BJ (cell line): ENCODE measurements around the gene ANAPC2. TPM values are rescaled to one million over a fixed set of nuclear protein-coding genes. Genes with fewer than 3 reads are reported as not detected.
A peak's percentile ranks its signal among the peaks of the same experiment; 100 is the strongest.

Source experiments
- CTCF ChIA-PET: fragments of 350-600 bp; formaldehyde crosslinking; extraction: SDS; loops from one replicate; lab custom pipeline; 2021; ENCODE audit warnings: antibody characterized with exemption, inconsistent platforms; lab: Yijun Ruan, JAX
- POLR2A ChIA-PET: fragments of 300-600 bp; sonication (Branson Sonifier 250); formaldehyde crosslinking; extraction: SDS; loops from one replicate; lab custom pipeline; 2021; ENCODE audit warnings: antibody characterized with exemption; lab: Charles Lee
- DNase-seq: peaks from one replicate; pipeline ENCODE4 v3.0.0-alpha.2; 2011; ENCODE audit warnings: low read depth
- H3K27me3 ChIP-seq: 2 replicates; pipeline ENCODE4 v1.6.0; 2011; ENCODE audit warnings: low read length; ENCODE audit not compliant: control insufficient read depth, insufficient read depth
- H3K36me3 ChIP-seq: 2 replicates; pipeline ENCODE4 v1.5.1; 2011; ENCODE audit warnings: low read length; ENCODE audit not compliant: control insufficient read depth, insufficient read depth
- H3K4me3 ChIP-seq: 2 replicates; pipeline ENCODE4 v1.5.1; 2011; ENCODE audit warnings: low read depth, mild to moderate bottlenecking, control low read depth, low read length
- CTCF ChIP-seq: IDR thresholded peaks from 2 replicates; pipeline ENCODE4 v1.5.1; 2011; ENCODE audit warnings: low read depth, mild to moderate bottlenecking, control low read depth, inconsistent platforms, low read length, moderate library complexity; ENCODE audit not compliant: insufficient read depth
- polyA plus RNA-seq: library from polyadenylated mRNA; depleted of rRNA; stranded (reverse); fragments of >200 nt; gene quantifications from 2 replicates; pipeline ENCODE4 v1.2.3, GENCODE V29; 2011

The ANAPC2 gene
- polyA plus RNA-seq, 1 experiment: 25.5 TPM

- DNase-seq: no peak
- Histone ChIP-seq H3K27me3 (no peaks in the 10 kb centered on the region), H3K4me3 (no peak overlapping the region), H3K36me3 (peaks cover 2% of the 10 kb centered on the region)
- TF ChIP-seq CTCF: no peak
- ChIA-PET POLR2A (no interaction called here), CTCF (interaction anchor here (0.6 to 1.0 kb wide), 2 partner anchors 12 to 20 kb away, joined by 3 read pairs; partner anchors contain the start of gene RNF224)
Observed at GRCh38 chr9:137214620-137215019, 26.3 kb upstream of the ANAPC2 start.

- H3K4me3 ChIP-seq: no peak overlapping the region
- peaks cover 2% of the 10 kb centered on the region for H3K36me3 ChIP-seq
- no peak for DNase-seq
- ChIA-PET POLR2A (no interaction called here), CTCF (interaction anchor here (0.6 kb wide), 1 partner anchor 10 kb away, joined by 3 read pairs; no protein-coding TSS in a partner anchor)
- TF ChIP-seq CTCF: 0 out of 2 replicates have a peak, but pooled peaks have one; percentile 4
- H3K27me3 ChIP-seq: no peaks in the 10 kb centered on the region
Observed at GRCh38 chr9:137213160-137214060, 25.1 kb upstream of the ANAPC2 start.

- CTCF ChIA-PET: no interaction called here
Observed at GRCh38 chr9:137212520-137212919, 24.2 kb upstream of the ANAPC2 start.

GRCh38 chr9:137211532-137211931, 23.2 kb upstream of the ANAPC2 start:
- CTCF ChIA-PET: interaction anchor here (1.6 kb wide), 1 partner anchor 22 kb away, joined by 3 read pairs; no protein-coding TSS in a partner anchor
- no peak for TF ChIP-seq CTCF

More at GRCh38 chr9:137212520-137212919, 24.2 kb upstream of the ANAPC2 start:
- no peaks in the 10 kb centered on the region for H3K27me3 ChIP-seq
- no peak overlapping the region for H3K4me3 ChIP-seq
- POLR2A ChIA-PET: no interaction called here
- DNase-seq: no peak
- H3K36me3 ChIP-seq: peaks cover 2% of the 10 kb centered on the region
- TF ChIP-seq CTCF: no peak

GRCh38 chr9:137206602-137207001, 18.2 kb upstream of the ANAPC2 start:
- DNase-seq: no peak
- no peaks in the 10 kb centered on the region for H3K27me3 ChIP-seq
- ChIA-PET CTCF (interaction anchor here (1.5 kb wide), 1 partner anchor 30 kb away, joined by 4 read pairs; no protein-coding TSS in a partner anchor), POLR2A (interaction anchor here (0.5 kb wide), 1 partner anchor 34 kb away, joined by 3 read pairs; the partner anchor contains the start of gene TUBB4B)
- peaks cover 2% of the 10 kb centered on the region for H3K36me3 ChIP-seq
- H3K4me3 ChIP-seq: peak overlapping the region; percentile 79
- TF ChIP-seq CTCF: no peak

More at GRCh38 chr9:137211532-137211931, 23.2 kb upstream of the ANAPC2 start:
- POLR2A ChIA-PET: no interaction called here
- Histone ChIP-seq H3K27me3 (no peaks in the 10 kb centered on the region), H3K4me3 (no peak overlapping the region), H3K36me3 (peaks cover 2% of the 10 kb centered on the region)
- no peak for DNase-seq
